ENCODE measurements around the gene PPIP5K2. TPM values are rescaled to one million over a fixed set of nuclear protein-coding genes. Genes with fewer than 3 reads are reported as not detected.
A peak's percentile ranks its signal among the peaks of the same experiment; 100 is the strongest.
"Not testable (repeated sequence)": the region's sequence is repeated elsewhere in the genome, so short reads cannot be mapped to it uniquely, and the experiment has no call there.

PPIP5K2 gene
- total RNA-seq, 1 donor from 2014 or later, result 26.7 TPM

GRCh38 chr5:103126557-103126956 lies 6.5 kb downstream of the PPIP5K2 start:
- no peak for ATAC-seq

- ATAC-seq, result no peak
These were observed 7.3 kb downstream of the PPIP5K2 start for GRCh38 chr5:103127292-103127817.

GRCh38 chr5:103128202-103128601 lies 8.1 kb downstream of the PPIP5K2 start:
- ATAC-seq, result no peak

- no peak for ATAC-seq
These were observed 12.6 kb downstream of the PPIP5K2 start for GRCh38 chr5:103132684-103133083.

GRCh38 chr5:103133231-103133630 lies 13.1 kb downstream of the PPIP5K2 start:
- no peak for ATAC-seq

- no peak for ATAC-seq
These were observed 15.4 kb downstream of the PPIP5K2 start for GRCh38 chr5:103135461-103135860.

GRCh38 chr5:103138202-103138690 lies 18.1 kb downstream of the PPIP5K2 start:
- ATAC-seq, result no peak

- peak; percentile 85 for ATAC-seq
These were observed 19.3 kb downstream of the PPIP5K2 start for GRCh38 chr5:103139264-103139865.

- not testable (repeated sequence) for ATAC-seq
These were observed 22.0 kb downstream of the PPIP5K2 start for GRCh38 chr5:103142132-103142531.

- ATAC-seq, result no peak
These were observed 25.1 kb downstream of the PPIP5K2 start for GRCh38 chr5:103145196-103145595.

GRCh38 chr5:103148213-103148612 lies 28.1 kb downstream of the PPIP5K2 start:
- no peak for ATAC-seq

GRCh38 chr5:103151156-103151555 lies 31.1 kb downstream of the PPIP5K2 start:
- ATAC-seq, result no peak

GRCh38 chr5:103166706-103167105 lies 46.6 kb downstream of the PPIP5K2 start:
- no peak for ATAC-seq

GRCh38 chr5:103174147-103174546 lies 54.0 kb downstream of the PPIP5K2 start:
- no peak for ATAC-seq

- no peak for ATAC-seq
These were observed 57.4 kb downstream of the PPIP5K2 start for GRCh38 chr5:103177543-103177942.

- ATAC-seq, result no peak
These were observed 58.1 kb downstream of the PPIP5K2 start for GRCh38 chr5:103178167-103178566.

GRCh38 chr5:103186152-103186551 lies 66.1 kb downstream of the PPIP5K2 start:
- ATAC-seq, result no peak

- ATAC-seq, result no peak
These were observed 68.3 kb downstream of the PPIP5K2 start for GRCh38 chr5:103188436-103188835.

- ATAC-seq, result no peak
These were observed 83.1 kb downstream of the PPIP5K2 start for GRCh38 chr5:103203226-103203625.

- not testable (repeated sequence) for ATAC-seq
These were observed 84.9 kb downstream of the PPIP5K2 start for GRCh38 chr5:103204990-103205389.

GRCh38 chr5:103205991-103206700 lies 86.0 kb downstream of the PPIP5K2 start:
- no peak for ATAC-seq

GRCh38 chr5:103207011-103207410 lies 86.9 kb downstream of the PPIP5K2 start:
- no peak for ATAC-seq

- ATAC-seq, result no peak
These were observed 87.6 kb downstream of the PPIP5K2 start for GRCh38 chr5:103207653-103208052.

GRCh38 chr5:103208460-103208859 lies 88.4 kb downstream of the PPIP5K2 start:
- no peak for ATAC-seq

Measured in esophagus mucosa (tissue), 1 donor.